Stimulated activated CD8-positive, alpha-beta memory T cell treated with anti-CD3 and anti-CD28 coated beads, Interleukin-15, amount 100 ng/mL, for 4 hours (primary cell): ENCODE data around the gene LRRC1.

Experiments used
- DNase-seq, 2 donors: peaks; one replicate each; pipeline ENCODE4 v3.0.0-alpha.2; 2020; ENCODE audit warnings: low read depth in 2 of 2

LRRC1 gene

GRCh38 chr6:53846250-53846649, 51.4 kb downstream of the LRRC1 start:
- no peak for DNase-seq

GRCh38 chr6:53847796-53848314, 53.0 kb downstream of the LRRC1 start:
- no peak for DNase-seq

- DNase-seq: no peak
Measured at GRCh38 chr6:53850527-53850926, 55.7 kb downstream of the LRRC1 start.

- no peak for DNase-seq
Measured at GRCh38 chr6:53851561-53851960, 56.8 kb downstream of the LRRC1 start.

GRCh38 chr6:53852805-53853204, 58.0 kb downstream of the LRRC1 start:
- DNase-seq: no peak

GRCh38 chr6:53854843-53855567, 60.2 kb downstream of the LRRC1 start:
- no peak for DNase-seq

GRCh38 chr6:53855940-53856339, 61.1 kb downstream of the LRRC1 start:
- DNase-seq: no peak

- no peak for DNase-seq
Measured at GRCh38 chr6:53857318-53858094, 62.7 kb downstream of the LRRC1 start.

- no peak for DNase-seq
Measured at GRCh38 chr6:53858196-53858595, 63.4 kb downstream of the LRRC1 start.

- DNase-seq: no peak
Measured at GRCh38 chr6:53858913-53859312, 64.1 kb downstream of the LRRC1 start.

GRCh38 chr6:53860511-53860910, 65.7 kb downstream of the LRRC1 start:
- DNase-seq: no peak

GRCh38 chr6:53861518-53861917, 66.7 kb downstream of the LRRC1 start:
- no peak for DNase-seq

- no peak for DNase-seq
Measured at GRCh38 chr6:53862662-53863462, 68.1 kb downstream of the LRRC1 start.

- DNase-seq: no peak
Measured at GRCh38 chr6:53864781-53865180, 70.0 kb downstream of the LRRC1 start.

- DNase-seq: no peak
Measured at GRCh38 chr6:53866226-53866625, 71.4 kb downstream of the LRRC1 start.

GRCh38 chr6:53868626-53869025, 73.8 kb downstream of the LRRC1 start:
- no peak for DNase-seq

GRCh38 chr6:53869964-53870363, 75.2 kb downstream of the LRRC1 start:
- no peak for DNase-seq

- DNase-seq: no peak
Measured at GRCh38 chr6:53873922-53874321, 79.1 kb downstream of the LRRC1 start.

GRCh38 chr6:53874964-53875363, 80.2 kb downstream of the LRRC1 start:
- no peak for DNase-seq

GRCh38 chr6:53877151-53877550, 82.3 kb downstream of the LRRC1 start:
- DNase-seq: no peak

- no peak for DNase-seq
Measured at GRCh38 chr6:53878808-53879207, 84.0 kb downstream of the LRRC1 start.

- DNase-seq: no peak
Measured at GRCh38 chr6:53879608-53880007, 84.8 kb downstream of the LRRC1 start.
